ENCODE measurements around the gene SLC35E2B.

GRCh38 chr1:1625824-1626206 lies 66.8 kb downstream of the SLC35E2B start:
- TF ChIP-seq PPARA (CRISPR knock-in tag; IDR thresholded peaks at IDR 0.05; ENCODE audit: borderline replicate concordance) (no peak), SNAI2 (CRISPR knock-in tag; IDR thresholded peaks at IDR 0.05) (no peak), ZFP30 (CRISPR knock-in tag; IDR thresholded peaks at IDR 0.05) (no peak), TOX (CRISPR knock-in tag; IDR thresholded peaks at IDR 0.05; ENCODE audit: borderline replicate concordance) (no peak), ZFP3 (CRISPR knock-in tag; IDR thresholded peaks at IDR 0.05) (no peak), PATZ1 (CRISPR knock-in tag; IDR thresholded peaks at IDR 0.05; ENCODE audit: borderline replicate concordance) (no peak), CSDC2 (CRISPR knock-in tag; IDR thresholded peaks at IDR 0.05) (no peak), ARNTL (CRISPR knock-in tag; IDR thresholded peaks at IDR 0.05; ENCODE audit: borderline replicate concordance, low read depth) (no peak), GLIS3 (CRISPR knock-in tag; IDR thresholded peaks at IDR 0.05) (no peak), TSHZ2 (CRISPR knock-in tag; IDR thresholded peaks at IDR 0.05) (no peak), ZNF565 (CRISPR knock-in tag; conservative IDR thresholded peaks at IDR 0.05; ENCODE audit: low read depth) (no peak), TCF4 (CRISPR knock-in tag; IDR thresholded peaks at IDR 0.05; ENCODE audit: borderline replicate concordance) (no peak)

Measured in SK-N-SH treated with all-trans-retinoic acid at 6 μM for 48 hours (cell line).